ENCODE results near the gene WSB2.

GRCh38 chr12:118103201-118103600 is 42.2 kb upstream of the WSB2 start:
- TF ChIP-seq SIN3A (IDR thresholded peaks at IDR 0.05; ENCODE audit: borderline replicate concordance, insufficient read depth, low read depth, low read length) (no peak), POLR2AphosphoS5 (IDR thresholded peaks at IDR 0.05; ENCODE audit: low read depth, low read length) (no peak), TCF7L2 (IDR thresholded peaks at IDR 0.05; ENCODE audit: low read depth, low read length) (no peak)
- TF ChIP-seq, protein P1, sequence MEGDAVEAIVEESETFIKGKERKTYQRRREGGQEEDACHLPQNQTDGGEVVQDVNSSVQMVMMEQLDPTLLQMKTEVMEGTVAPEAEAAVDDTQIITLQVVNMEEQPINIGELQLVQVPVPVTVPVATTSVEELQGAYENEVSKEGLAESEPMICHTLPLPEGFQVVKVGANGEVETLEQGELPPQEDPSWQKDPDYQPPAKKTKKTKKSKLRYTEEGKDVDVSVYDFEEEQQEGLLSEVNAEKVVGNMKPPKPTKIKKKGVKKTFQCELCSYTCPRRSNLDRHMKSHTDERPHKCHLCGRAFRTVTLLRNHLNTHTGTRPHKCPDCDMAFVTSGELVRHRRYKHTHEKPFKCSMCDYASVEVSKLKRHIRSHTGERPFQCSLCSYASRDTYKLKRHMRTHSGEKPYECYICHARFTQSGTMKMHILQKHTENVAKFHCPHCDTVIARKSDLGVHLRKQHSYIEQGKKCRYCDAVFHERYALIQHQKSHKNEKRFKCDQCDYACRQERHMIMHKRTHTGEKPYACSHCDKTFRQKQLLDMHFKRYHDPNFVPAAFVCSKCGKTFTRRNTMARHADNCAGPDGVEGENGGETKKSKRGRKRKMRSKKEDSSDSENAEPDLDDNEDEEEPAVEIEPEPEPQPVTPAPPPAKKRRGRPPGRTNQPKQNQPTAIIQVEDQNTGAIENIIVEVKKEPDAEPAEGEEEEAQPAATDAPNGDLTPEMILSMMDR (IDR thresholded peaks at IDR 0.05): no peak
- TF ChIP-seq, protein P2, sequence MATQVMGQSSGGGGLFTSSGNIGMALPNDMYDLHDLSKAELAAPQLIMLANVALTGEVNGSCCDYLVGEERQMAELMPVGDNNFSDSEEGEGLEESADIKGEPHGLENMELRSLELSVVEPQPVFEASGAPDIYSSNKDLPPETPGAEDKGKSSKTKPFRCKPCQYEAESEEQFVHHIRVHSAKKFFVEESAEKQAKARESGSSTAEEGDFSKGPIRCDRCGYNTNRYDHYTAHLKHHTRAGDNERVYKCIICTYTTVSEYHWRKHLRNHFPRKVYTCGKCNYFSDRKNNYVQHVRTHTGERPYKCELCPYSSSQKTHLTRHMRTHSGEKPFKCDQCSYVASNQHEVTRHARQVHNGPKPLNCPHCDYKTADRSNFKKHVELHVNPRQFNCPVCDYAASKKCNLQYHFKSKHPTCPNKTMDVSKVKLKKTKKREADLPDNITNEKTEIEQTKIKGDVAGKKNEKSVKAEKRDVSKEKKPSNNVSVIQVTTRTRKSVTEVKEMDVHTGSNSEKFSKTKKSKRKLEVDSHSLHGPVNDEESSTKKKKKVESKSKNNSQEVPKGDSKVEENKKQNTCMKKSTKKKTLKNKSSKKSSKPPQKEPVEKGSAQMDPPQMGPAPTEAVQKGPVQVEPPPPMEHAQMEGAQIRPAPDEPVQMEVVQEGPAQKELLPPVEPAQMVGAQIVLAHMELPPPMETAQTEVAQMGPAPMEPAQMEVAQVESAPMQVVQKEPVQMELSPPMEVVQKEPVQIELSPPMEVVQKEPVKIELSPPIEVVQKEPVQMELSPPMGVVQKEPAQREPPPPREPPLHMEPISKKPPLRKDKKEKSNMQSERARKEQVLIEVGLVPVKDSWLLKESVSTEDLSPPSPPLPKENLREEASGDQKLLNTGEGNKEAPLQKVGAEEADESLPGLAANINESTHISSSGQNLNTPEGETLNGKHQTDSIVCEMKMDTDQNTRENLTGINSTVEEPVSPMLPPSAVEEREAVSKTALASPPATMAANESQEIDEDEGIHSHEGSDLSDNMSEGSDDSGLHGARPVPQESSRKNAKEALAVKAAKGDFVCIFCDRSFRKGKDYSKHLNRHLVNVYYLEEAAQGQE (IDR thresholded peaks at IDR 0.05; ENCODE audit: insufficient read depth in 1 of 2, low read depth in 2 of 2, low read length in 1 of 2): no peak
